ENCODE measurements around the gene CACNA1G.

DNA sequence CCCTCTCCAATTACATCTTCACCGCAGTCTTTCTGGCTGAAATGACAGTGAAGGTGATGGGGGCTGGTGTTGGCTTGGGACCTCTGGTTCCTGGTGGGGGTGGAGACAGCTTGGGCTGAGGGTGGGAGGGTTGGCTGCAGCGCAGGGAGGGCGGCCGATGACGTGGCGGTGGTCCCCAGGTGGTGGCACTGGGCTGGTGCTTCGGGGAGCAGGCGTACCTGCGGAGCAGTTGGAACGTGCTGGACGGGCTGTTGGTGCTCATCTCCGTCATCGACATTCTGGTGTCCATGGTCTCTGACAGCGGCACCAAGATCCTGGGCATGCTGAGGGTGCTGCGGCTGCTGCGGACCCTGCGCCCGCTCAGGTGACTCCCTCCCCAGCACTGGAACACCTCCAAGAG, 42.3 kb downstream of the CACNA1G start:
- TF ChIP-seq POLR2AphosphoS5 (IDR thresholded peaks at IDR 0.05; ENCODE audit: low read depth, low read length) (no peak), TAF1 (IDR thresholded peaks at IDR 0.05; ENCODE audit: borderline replicate concordance, insufficient read depth, low read length) (no peak), SIN3A (IDR thresholded peaks at IDR 0.05; ENCODE audit: borderline replicate concordance, insufficient read depth, low read length) (no peak)

Measured in PFSK-1 (cell line).